Epithelial cell of prostate (primary cell): ENCODE measurements around the gene NUDT16L1.

ENCODE experiments used
- DNase-seq: peaks from one replicate; pipeline ENCODE4 v3.0.0-alpha.2; 2011; ENCODE audit warnings: low read depth, low spot score
- H3K27ac ChIP-seq: fragments of 450-650 bp; 2 replicates; pipeline ENCODE4 v1.5.1; 2017; ENCODE audit warnings: mild to moderate bottlenecking

The NUDT16L1 gene

DNA sequence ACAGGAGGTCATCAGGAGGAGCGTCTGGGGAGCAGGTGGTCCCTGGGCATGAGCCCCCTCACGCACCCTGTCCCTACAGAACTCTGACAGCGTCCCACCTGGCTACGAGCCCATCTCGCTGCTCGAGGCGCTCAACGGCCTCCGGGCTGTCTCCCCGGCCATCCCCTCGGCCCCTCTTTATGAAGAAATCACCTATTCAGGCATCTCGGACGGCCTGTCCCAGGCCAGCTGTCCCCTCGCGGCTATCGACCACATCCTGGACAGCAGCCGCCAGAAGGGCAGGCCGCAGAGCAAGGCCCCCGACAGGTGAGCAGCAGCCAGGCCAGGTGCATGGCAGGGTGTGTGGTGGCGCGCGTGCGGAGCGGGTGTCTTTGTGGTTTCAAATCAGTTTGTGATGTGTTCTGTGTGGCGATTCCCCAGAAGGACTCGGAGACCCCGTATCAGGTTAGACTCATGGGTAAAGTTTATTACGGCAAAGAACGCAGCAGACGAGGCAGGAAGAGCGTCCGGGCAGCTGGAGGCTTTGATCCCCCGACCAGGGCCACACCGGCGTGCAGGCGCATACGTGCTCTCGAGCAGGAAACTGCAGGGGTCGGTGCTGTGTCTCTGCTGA, 11.8 kb upstream of the NUDT16L1 start:
- H3K27ac ChIP-seq, result no peak overlapping the region
- DNase-seq, result no peak

DNA sequence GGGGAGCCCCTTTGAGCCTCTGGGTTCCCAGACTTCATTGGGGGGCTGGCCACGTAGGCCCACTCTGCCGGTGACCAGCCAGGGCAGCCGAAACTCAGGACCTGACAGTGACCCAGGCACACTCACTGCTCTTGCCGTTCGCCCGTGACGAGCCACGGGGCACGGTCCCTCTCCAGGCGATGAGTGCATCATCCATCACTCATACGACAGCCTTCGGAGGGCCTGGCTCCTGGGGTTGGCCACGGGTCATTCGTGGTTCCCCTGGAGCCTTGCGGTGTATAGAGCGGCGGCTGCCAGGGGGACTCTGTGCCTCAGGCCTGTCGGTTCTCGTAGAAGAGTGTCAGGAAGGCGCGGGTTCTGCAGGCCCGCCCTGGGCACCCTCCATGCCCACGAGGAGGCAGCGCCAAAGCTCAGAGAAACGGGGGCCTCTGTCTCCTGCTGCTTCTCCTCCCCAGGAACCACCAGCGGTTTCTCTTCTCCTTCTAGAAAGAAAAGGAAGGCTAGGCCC, 11.2 kb upstream of the NUDT16L1 start:
- H3K27ac ChIP-seq, result no peak overlapping the region
- DNase-seq, result no peak

DNA sequence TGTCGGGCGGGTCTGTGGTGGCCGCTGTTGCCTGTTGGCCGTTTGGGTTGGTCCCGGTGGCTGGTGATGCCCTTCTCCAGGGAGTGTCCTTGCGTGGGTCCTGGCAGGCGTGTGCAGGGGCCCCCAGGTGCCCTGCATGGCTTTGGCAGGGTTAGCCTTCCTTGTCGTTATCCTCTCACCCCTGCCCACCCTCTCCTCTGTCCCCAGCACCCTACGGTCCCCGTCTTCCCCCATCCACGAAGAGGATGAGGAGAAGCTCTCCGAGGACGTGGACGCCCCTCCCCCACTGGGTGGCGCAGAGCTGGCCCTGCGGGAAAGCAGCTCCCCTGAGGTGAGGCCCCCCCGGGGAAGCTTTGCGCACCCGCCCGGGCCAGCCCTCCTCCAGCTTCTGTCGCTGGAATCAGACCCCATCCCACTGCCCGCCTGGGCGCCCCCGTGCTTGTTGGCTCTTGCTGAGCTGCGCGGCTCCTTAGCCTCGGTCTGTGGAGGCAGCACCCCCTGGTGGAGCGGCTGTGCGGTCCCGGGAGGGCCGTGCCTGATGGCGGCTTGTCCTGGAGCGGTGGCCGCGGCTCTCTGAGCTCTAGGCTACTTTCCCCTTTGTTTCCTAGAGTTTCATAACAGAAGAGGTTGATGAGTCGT, 10.6 kb upstream of the NUDT16L1 start:
- no peak for DNase-seq
- no peak overlapping the region for H3K27ac ChIP-seq

DNA sequence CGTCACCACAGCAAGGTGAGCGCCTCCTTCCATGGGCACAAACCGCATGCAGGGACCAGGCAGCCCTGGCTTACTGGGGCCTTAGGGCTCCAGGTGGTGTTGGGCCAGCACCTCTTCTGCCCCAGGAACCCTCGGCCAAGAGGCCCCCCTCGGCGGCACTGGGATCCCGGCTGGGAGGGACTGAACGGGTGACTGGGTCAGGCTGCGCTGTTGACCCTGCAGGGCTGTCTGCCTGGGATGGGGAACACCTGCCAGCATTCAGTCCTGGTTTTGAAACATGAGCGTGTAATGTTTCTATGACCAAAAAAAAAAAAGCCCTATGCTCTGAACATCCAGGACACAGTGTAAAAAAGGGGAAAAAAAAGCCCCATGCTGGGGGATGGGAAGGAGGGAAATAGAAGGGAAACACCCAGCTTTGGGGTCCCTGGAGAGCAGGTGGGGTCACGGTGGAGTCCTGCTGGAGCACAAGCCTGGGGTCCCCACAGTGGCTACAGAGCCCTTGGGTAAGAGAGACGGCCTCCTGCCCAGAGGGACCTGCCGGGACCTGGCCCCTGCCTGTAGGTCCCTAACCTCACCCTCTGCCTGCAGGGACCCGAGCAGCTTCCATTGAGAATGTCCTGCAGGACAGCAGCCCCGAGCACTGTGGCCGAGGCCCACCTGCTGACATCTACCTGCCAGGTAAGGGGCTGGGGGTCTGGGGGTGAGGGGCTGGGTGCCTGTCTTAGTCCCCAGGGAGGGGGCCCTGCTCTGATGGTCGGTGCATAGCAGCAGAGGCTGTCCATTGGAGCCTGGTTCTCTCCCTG, 9.9 kb upstream of the NUDT16L1 start:
- DNase-seq, result no peak
- H3K27ac ChIP-seq, result no peak overlapping the region

DNA sequence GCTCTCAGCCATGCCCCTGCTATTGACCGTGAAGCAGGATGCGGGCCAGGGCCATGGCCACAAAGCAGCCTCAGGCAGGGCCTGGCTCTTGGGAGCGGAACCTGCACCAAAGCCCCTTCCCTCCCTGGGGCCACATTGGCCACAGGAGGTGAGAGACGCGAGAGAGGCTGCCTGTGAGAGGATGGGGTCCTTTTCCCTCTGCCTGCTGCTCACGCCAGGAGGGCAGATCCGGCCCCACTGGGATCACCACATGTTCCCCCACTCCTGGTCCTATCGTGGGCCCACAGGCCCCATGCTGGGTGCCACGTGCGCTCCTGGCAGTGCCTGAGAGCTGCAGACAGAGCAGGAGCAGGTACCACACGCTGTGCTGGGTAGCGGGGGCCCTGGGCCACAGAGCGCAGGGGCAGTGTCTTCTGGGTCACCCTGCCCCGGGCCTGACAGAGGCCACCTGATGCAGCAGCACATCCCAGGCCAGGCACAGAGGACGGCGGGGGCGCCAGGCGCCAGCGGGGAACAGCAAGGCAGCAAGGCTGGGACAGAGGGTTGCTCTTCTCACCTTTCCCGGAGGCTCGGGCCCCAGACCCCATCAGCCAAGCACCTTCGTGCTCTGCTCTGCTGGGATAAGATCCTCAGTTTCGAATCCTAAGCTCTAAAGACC, 9.2 kb upstream of the NUDT16L1 start:
- DNase-seq, result no peak
- H3K27ac ChIP-seq, result no peak overlapping the region

DNA sequence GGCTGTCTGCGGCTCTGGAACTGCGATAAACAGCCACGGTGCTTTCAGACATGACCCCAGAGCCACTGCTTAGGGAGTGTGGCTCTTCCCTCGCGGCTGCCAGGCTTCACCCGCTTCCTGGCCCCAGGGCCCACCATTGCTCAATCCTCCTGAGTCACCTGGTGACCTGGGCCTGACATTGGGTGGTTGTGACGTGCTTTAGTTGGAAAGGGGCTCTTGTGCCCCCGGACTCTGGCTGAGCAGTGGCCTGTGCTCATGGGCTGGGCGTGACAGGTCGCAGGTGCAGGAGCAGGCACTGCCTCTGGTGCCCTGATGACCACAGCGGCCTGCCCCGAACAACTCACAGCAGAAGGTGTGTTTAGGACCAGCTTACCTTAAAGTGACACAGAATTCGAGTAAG, 8.6 kb upstream of the NUDT16L1 start:
- no peak overlapping the region for H3K27ac ChIP-seq
- DNase-seq, result no peak

DNA sequence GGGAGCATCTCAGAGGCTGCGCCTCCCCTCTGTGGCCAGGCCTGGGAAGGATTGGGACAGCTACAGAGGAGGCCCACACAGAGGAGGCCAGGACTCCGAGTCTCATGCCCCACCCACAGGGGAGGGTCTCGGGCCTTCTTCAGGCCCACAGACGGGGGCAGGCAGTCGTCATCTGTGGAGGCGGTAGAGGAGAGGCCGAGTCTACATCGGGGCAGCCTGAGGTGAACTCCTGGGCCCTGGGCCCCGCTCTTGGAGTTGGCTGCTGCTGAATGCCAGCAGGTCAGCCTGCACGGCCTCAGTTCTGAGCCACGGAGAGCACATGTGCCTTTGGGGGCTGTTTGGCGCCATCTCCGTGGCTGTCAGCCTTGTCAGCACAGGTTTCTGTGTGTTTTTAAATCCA, 8.1 kb upstream of the NUDT16L1 start:
- H3K27ac ChIP-seq, result no peak overlapping the region
- no peak for DNase-seq

DNA sequence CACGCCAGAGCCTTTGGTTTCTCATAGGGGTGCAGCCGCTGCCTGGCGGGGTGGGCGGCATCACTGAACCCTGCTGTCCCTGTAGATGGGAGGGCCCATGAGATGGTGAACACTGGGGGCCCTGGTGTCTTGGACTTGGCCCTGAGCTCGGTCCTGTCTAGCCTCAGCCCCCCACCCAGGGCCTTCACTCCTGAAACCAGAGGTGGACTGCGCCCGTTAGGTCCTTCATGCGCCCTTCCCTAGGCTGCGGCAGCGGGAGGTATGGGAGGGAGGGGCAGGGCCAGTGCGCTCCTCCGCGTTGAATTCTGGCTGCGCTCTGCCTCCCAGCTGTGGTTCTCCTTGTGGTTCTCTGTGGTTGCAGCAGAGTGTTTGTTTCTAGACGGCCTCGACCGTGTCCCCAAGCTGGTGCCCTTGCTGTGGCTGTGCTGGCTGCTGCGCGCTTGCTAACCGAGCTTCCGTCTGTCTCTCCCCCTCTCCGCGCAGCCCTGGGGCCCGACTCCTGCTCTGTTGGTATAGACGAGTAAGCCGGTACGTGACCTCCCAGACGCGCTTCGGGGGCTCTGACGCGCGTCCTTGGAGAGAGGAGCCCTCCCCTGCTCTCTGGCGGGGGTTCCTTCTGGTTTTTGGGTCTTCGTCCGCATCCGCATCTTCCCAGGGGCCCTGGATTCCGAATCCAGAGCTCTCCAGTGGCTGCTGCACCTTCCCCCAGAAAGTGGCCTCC, 7.4 kb upstream of the NUDT16L1 start:
- no peak for DNase-seq
- H3K27ac ChIP-seq, result no peak overlapping the region

DNA sequence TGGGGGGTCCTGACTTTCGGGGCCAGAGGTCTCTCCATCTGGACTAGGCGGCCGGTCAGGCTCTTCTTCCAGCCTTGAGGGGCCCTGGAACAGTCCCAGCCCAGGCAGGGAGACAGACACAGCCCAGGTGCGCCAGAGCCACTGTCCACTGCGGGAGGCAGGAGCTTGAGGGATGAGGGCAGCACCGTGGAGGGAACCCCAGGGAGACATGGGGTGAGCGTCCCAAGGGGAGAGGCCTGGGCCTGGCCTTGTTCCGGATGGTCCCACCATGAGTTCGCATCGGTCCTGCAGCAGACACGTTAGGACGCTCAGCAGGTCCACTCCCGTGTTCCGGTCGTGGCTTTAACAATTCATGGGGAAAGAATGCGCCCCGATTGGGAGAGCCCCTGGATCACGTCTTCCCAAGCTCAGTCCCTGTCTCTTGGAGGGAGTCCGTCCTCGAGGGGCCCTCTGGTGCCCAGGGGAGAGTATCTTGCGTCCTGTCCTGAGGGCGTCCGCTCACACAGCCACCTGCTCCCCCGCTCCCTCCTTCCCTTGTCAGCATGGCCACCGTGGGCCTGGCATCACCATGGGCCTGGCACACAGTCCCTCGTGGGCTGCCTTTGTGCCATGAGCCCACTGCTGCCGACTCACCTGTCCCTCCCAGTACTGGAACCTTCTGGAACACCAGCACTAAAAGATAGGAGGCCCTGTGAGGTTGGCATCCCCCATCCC, 6.7 kb upstream of the NUDT16L1 start:
- DNase-seq, result no peak
- H3K27ac ChIP-seq, result no peak overlapping the region

DNA sequence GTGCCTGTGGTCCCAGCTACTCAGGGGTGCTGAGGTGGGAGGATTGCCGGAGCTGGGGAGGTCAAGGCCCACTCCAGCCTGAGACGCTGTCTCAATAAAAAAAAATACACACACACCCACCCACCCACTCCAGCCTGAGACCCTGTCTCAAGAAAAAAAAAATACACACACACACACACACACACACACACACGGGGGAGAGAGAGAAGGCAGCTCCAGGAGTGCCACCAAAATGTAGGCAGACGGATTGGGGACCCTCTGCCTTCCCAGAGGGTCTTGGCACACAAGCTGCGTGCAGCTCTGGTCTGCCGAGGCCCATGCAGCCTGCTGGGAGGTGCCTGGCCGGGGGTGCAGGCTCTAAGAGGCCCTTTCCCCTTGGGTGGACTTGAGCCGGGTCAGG, 5.9 kb upstream of the NUDT16L1 start:
- no peak overlapping the region for H3K27ac ChIP-seq
- DNase-seq, result no peak

DNA sequence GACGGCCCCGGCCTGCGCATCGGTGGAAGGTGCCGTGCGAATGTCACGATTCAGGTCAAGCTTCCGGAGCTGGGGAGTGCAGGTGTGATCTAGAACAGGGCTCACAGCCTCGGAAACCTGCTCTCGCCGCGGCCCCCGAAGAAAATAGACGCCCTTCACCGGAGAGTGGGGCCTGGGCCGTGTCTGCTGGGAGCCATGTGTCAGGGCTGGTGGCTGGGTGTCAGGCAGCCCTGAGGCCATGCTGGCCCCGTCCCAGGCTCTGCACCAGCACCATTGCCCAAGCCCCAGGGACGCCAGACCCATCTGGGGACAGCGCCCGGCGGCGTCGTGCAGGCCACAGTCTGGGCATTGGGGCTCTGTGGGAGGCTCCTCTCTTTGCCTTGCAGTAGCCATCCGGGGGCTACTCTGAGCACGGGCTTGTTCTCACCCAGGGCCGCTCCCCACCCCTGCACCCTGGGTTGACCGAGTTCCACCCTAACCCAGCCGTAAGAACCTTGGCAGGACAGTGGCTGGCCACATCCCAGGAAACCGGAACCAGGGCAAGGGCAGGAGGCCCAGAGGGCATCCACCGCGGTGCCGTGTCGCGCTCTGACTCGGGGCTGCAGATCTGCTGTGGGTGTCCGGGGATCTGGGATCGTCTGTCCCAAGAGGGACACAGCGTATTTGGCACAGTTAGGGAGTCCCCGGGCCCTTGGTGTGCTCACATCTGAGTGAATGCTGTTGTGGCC, 5.3 kb upstream of the NUDT16L1 start:
- no peak for DNase-seq
- no peak overlapping the region for H3K27ac ChIP-seq

DNA sequence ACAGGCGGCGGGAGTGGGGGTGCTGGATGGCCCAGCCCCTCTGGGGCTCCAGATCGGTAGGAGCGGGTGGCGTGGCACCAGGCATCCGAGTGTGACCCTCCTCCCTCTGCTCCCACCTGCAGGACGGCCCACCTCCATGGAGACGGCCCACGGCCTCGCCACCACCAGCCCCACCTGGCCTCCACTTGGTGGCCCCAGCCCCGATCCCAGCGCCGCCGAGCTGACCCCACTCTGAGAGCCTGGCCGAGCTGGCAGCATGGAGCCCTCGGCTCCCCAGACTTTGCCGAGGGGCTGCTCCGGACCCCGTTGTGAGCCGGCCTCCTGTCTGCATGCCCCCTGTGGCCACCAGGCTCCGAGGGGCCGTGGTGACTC, 4.7 kb upstream of the NUDT16L1 start:
- H3K27ac ChIP-seq, result no peak overlapping the region
- no peak for DNase-seq

DNA sequence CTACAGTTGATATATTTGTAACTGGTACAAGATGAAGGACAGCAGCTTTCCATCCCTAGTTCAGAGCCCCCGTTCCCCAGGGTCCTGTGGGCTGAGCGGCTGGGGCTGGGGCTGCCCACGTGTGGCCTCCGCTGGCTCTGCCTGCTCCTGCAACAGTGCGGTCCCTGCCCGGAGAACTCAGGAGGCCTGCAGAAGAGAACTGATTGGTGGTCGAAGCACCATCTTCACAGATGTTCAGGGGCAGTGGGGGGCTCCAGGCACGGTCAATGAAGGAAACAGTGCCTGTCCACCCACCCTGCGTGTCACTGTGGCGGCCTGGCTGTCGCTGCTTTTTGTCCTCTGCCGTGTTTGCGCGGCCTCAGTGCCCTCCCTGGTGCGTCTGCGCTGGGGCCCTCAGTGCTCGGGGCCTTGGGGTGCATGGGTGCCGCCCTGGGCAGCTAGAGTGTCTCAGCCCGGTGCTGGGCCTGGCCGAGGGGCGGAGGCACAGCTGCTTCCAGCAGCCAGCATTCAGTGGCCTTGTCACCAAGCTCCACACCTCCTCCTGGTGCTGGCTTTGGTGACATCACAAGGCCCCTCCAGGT, 4.2 kb upstream of the NUDT16L1 start:
- H3K27ac ChIP-seq, result no peak overlapping the region
- no peak for DNase-seq

DNA sequence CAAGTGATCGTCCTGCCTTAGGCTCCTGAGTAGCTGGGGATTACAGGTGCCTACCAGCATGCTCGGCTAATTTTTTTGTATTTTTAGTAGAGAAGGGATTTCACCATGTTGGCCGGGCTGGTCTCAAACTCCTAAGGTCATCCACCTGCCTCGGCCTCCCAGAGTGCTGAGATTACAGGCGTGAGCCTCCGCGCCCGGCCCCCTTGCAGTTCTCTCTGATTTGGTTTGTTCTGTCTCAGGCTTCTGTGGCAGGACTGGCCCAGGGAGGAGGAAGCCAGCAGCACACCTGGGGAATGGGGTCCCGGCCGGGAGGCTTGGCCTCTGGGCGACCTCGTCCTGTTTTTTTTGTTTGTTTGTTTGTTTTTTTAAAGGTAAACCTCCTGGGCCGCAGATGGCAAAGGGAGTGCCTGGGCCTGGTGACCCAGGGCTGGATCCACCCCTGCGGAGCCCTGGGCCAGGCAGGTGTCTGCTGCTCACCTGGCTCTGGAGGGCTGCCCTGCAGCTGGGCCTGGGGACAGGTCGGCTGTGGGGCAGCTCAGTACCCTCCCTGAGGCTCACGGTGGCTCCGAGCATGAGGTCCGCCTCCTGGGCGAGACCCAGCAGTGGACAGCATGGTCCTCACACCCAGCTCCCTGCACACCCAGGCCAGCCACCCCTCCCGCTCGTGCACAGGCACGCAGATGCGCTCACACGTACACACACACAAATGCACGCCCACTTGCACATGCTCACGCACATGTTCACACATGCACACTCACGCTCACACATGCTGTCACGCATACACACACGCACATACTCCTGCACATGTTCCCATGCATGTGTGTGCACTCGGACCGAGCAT, 3.3 kb upstream of the NUDT16L1 start:
- H3K27ac ChIP-seq, result no peak overlapping the region
- DNase-seq, result no peak

DNA sequence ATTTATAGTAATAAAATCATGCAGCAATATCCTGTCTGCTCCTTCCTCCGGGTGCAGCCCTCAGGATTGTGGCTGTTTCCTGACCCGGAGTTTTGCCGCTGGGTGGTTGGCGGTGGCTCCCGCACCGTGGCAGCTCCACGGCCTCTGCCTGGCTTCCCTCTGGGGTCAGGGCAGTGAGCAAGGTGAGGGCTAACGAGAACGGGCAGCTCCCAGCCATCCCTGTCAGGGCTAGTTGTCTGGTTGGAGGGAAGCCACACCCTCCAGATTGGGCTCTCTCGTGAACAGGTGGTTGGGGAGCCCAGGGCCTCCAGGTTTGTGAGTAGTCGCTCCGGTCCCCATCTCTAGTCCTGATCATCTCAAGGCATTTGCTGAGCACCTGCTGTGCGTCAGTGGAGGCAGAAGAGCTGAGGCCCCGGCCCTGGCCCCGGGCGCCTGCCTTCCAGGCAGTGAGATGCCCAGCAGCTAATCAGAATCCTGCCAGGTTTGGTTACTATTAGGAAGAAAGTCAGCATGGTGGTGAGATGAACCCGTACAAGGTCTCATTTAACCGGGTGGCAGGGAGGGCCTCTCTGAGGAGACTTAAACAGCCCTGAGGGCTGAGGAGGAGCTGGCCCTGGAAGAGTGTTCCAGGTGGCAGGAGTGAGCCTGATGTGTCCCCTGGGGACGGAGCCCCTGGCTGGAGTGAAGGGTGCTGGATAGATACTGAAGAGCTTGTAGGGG, 2.3 kb upstream of the NUDT16L1 start:
- no peak for DNase-seq
- no peak overlapping the region for H3K27ac ChIP-seq

DNA sequence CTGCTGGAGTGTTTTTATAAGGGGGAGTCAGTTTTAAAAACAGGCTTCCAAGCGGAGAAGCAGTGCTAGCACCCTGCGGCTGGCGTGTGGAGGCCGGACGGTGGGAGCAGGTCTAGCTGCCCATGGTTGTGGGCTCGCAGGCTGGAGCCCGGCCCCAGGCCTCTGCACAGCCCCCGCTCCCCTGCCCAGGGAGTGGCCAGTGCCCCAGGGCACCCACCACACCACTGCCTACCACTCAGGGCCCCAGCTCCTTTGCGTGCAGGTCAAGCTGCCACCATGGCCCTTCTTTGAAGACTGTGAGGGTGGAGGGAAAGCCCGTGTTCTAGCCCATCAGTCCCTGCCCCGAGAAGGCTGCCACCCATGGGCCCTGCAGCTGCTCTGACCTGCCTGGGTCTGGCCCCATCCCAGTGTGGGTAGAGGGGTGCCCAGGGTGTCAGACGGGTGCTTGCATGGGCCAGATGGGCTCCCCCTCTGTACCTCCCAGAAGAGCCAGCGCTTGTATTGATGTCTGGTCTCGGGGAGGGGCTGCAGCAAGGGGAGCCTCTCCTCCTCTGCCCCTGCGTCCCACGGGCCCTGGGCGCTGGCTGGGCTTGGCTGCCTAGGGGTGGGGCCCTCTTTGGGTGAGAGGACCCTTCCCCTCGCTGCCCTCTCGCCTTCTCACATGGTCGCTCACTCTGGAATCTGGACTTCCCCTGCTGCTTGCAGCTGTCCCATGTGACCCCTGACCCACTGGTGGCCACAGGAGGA, 1.5 kb upstream of the NUDT16L1 start:
- H3K27ac ChIP-seq, result no peak overlapping the region
- no peak for DNase-seq
